OCI-LY3 (cell line): Measurements from ENCODE around the gene CD2BP2.

Source experiments
- H2AFZ ChIP-seq: fragments of 200-600, 300-600 bp; shearing (Covaris generic); 2 replicates; pipeline ENCODE4 v1.6.0; 2014; ENCODE audit warnings: antibody characterized with exemption, low read depth, low read length
- H3K27ac ChIP-seq: fragments of 200-600, 300-600 bp; sonication (generic); 2 replicates; pipeline ENCODE4 v1.5.1; 2014; ENCODE audit warnings: mild to moderate bottlenecking, low read length, moderate library complexity, mixed read lengths
- H3K27me3 ChIP-seq: fragments of 200-600, 300-600 bp; sonication (generic); 2 replicates; pipeline ENCODE4 v1.6.1; 2014; ENCODE audit warnings: low read depth, low read length, mixed read lengths
- H3K36me3 ChIP-seq: fragments of 200-600, 300-600 bp; sonication (generic); replicated peaks from 2 replicates; pipeline ENCODE3; 2014; ENCODE audit warnings: low read depth, low read length, mixed read lengths
- H3K4me1 ChIP-seq: fragments of 300-600, 200-600 bp; sonication (generic); 2 replicates; pipeline ENCODE4 v1.6.1; 2014; ENCODE audit warnings: low read length, mixed read lengths
- H3K4me2 ChIP-seq: fragments of 200-600, 300-600 bp; sonication (generic); 2 replicates; pipeline ENCODE4 v1.6.1; 2014; ENCODE audit warnings: low read length, mixed read lengths
- H3K4me3 ChIP-seq: fragments of 300-600, 200-600 bp; sonication (generic); 2 replicates; pipeline ENCODE4 v1.5.1; 2014; ENCODE audit warnings: antibody characterized with exemption, mild to moderate bottlenecking, low read length, moderate library complexity
- H3K79me2 ChIP-seq: fragments of 300-600, 200-600 bp; shearing (Covaris generic); 2 replicates; pipeline ENCODE4 v1.6.1; 2014; ENCODE audit warnings: mild to moderate bottlenecking, low read length, mixed read lengths
- H3K9ac ChIP-seq: fragments of 300-600, 200-600 bp; shearing (Covaris generic); 2 replicates; pipeline ENCODE4 v1.6.0; 2014; ENCODE audit warnings: mild to moderate bottlenecking, low read length, moderate library complexity
- H3K9me3 ChIP-seq: fragments of 200-600, 300-600 bp; shearing (Covaris generic); 2 replicates; pipeline ENCODE4 v1.6.1; 2014; ENCODE audit warnings: low read length, mixed read lengths; ENCODE audit not compliant: insufficient read depth
- H4K20me1 ChIP-seq: fragments of 200-600, 300-600 bp; sonication (generic); 2 replicates; pipeline ENCODE4 v1.6.1; 2016; ENCODE audit warnings: low read length, mixed read lengths; ENCODE audit not compliant: insufficient read depth
- CTCF ChIP-seq: fragments of 200-600, 300-600 bp; sonication (generic); IDR thresholded peaks from 2 replicates; pipeline ENCODE4 v1.5.1; 2014; ENCODE audit warnings: antibody characterized with exemption, low read length, low read depth
- EZH2phosphoT487 ChIP-seq: fragments of 200-600 bp; shearing (Covaris generic); IDR thresholded peaks from 2 replicates; pipeline ENCODE4 v1.6.1; 2018; ENCODE audit warnings: antibody characterized with exemption, mixed run types, low read depth

Gene CD2BP2

GRCh38 chr16:30351001-30351441 is 4.1 kb downstream of the CD2BP2 start:
- Histone ChIP-seq H4K20me1 (no peaks in the 10 kb centered on the region), H3K27me3 (no peaks in the 10 kb centered on the region), H3K9me3 (no peaks in the 10 kb centered on the region), H3K4me3 (no peak overlapping the region), H2AFZ (no peak overlapping the region), H3K36me3 (peaks cover 26% of the 10 kb centered on the region), H3K9ac (no peak overlapping the region), H3K4me2 (no peak overlapping the region), H3K4me1 (peaks cover 20% of the 10 kb centered on the region), H3K27ac (no peak overlapping the region), H3K79me2 (peaks cover 17% of the 10 kb centered on the region)
- TF ChIP-seq CTCF = no peak
- no peak for TF ChIP-seq EZH2phosphoT487

- H3K4me3 ChIP-seq = no peak overlapping the region
- no peak overlapping the region for H3K27ac ChIP-seq
- no peak overlapping the region for H3K4me2 ChIP-seq
- H3K27me3 ChIP-seq = no peaks in the 10 kb centered on the region
- no peak overlapping the region for H2AFZ ChIP-seq
- H4K20me1 ChIP-seq = no peaks in the 10 kb centered on the region
- no peak overlapping the region for H3K9ac ChIP-seq
- no peaks in the 10 kb centered on the region for H3K9me3 ChIP-seq
- H3K4me1 ChIP-seq = peaks cover 16% of the 10 kb centered on the region
- peaks cover 17% of the 10 kb centered on the region for H3K79me2 ChIP-seq
- TF ChIP-seq CTCF (no peak), EZH2phosphoT487 (no peak)
- peaks cover 26% of the 10 kb centered on the region for H3K36me3 ChIP-seq
Measured at GRCh38 chr16:30350134-30350871, 4.8 kb downstream of the CD2BP2 start.

GRCh38 chr16:30349675-30350074 is 5.4 kb downstream of the CD2BP2 start:
- TF ChIP-seq EZH2phosphoT487 (no peak), CTCF (no peak)
- Histone ChIP-seq H3K27ac (no peak overlapping the region), H3K27me3 (no peaks in the 10 kb centered on the region), H3K9me3 (no peaks in the 10 kb centered on the region), H3K79me2 (peaks cover 13% of the 10 kb centered on the region), H3K4me1 (peaks cover 16% of the 10 kb centered on the region), H2AFZ (no peak overlapping the region), H3K9ac (no peak overlapping the region), H3K4me3 (no peak overlapping the region), H4K20me1 (no peaks in the 10 kb centered on the region), H3K36me3 (peaks cover 26% of the 10 kb centered on the region), H3K4me2 (no peak overlapping the region)

GRCh38 chr16:30348929-30349328 is 6.2 kb downstream of the CD2BP2 start:
- Histone ChIP-seq H3K36me3 (peaks cover 26% of the 10 kb centered on the region), H3K4me2 (no peak overlapping the region), H3K9me3 (no peaks in the 10 kb centered on the region), H2AFZ (no peak overlapping the region), H3K9ac (no peak overlapping the region), H3K79me2 (peaks cover 5% of the 10 kb centered on the region), H4K20me1 (no peaks in the 10 kb centered on the region), H3K4me1 (peaks cover 12% of the 10 kb centered on the region), H3K4me3 (no peak overlapping the region), H3K27ac (no peak overlapping the region), H3K27me3 (no peaks in the 10 kb centered on the region)
- no peak for TF ChIP-seq EZH2phosphoT487
- TF ChIP-seq CTCF = no peak
